Muscle of leg (tissue), 11 donors: ENCODE results near the gene RASA3. TPM values are rescaled to one million over a fixed set of nuclear protein-coding genes. Genes with fewer than 3 reads are reported as not detected.

ENCODE experiments used
- DNase-seq: peaks from one replicate; pipeline ENCODE4 v3.0.0; 2013
- H3K27ac ChIP-seq: one replicate; pipeline ENCODE4 v1.5.1; 2013; ENCODE audit warnings: mild to moderate bottlenecking, low read length, control low read depth
- H3K27me3 ChIP-seq: one replicate; pipeline ENCODE4 v1.6.1; 2013; ENCODE audit warnings: low read length; ENCODE audit not compliant: control insufficient read depth, insufficient read depth
- H3K36me3 ChIP-seq: one replicate; pipeline ENCODE4 v1.6.1; 2013; ENCODE audit warnings: low read length; ENCODE audit not compliant: control insufficient read depth, insufficient read depth
- H3K4me1 ChIP-seq: one replicate; pipeline ENCODE4 v1.6.1; 2013; ENCODE audit warnings: low read length; ENCODE audit not compliant: control insufficient read depth, insufficient read depth
- H3K4me3 ChIP-seq: one replicate; pipeline ENCODE4 v1.5.1; 2013; ENCODE audit warnings: low read length, control low read depth
- H3K9me3 ChIP-seq: replicated peaks from 2 replicates; pipeline ENCODE4 v1.6.1; 2013; ENCODE audit warnings: low read depth, low read length; ENCODE audit not compliant: control insufficient read depth
- WGBS: methylation state at CpG from one replicate; pipeline ENCODE4 v1.1.5; 2013; ENCODE audit warnings: missing lambda C conversion rate; ENCODE audit not compliant: insufficient coverage; 5-methylcytosine and 5-hydroxymethylcytosine counted together
- polyA plus RNA-seq, 8 donors: library from polyadenylated mRNA; unstranded; fragments of 120-200 nt; gene quantifications; one replicate each; pipeline versions ENCODE4 v1.2.1 to v1.2.3, GENCODE V29; 2013; ENCODE audit warnings: inconsistent platforms in 1 of 8, low replicate concordance in 1 of 8; ENCODE audit not compliant: insufficient read length in 8 of 8, insufficient read depth in 1 of 8
- total RNA-seq: library from RNA; stranded (reverse); fragments of 120-200 nt; gene quantifications from one replicate; pipeline ENCODE4 v1.2.4, GENCODE V29; 2013

The RASA3 gene
- total and polyA plus RNA-seq, 9 donors, result 15.9 to 27.2 (median 21.6) TPM

DNA sequence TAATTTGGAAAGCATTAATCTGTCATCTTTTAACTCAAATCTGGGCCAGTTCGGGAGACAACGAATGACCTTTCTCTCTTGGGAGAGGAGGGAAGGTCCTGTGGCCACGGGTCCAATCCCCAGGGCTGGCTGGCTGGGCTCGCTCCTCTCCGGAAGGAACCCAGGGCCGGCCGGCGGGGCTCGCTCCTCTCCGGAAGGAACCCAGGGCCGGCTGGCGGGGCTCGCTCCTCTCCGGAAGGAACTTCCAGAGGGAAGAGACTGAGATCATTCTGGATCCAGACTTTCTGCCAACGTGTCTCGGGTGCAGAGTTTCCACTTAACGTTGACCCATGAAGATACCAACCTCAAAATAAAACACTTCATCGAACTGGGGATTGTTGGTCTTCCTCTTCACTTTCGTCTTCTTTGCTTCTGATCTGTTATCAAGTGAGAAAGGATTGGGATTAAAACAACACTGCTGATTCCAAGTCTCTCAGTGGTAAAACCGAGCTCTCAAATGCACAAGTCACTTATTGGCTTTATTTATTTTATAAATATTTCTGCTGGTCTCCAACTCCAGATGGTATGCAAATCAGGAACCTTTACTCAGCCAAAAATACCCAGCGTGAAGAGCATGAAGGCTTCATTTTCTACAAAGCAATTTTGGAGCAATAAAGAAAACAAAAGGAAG lies 105.2 kb downstream of the RASA3 start:
- H3K27me3 ChIP-seq, result no peaks in the 10 kb centered on the region
- 41% methylated on average over 12 of the region's 21 CpGs for WGBS
- H3K36me3 ChIP-seq, result peaks cover 56% of the 10 kb centered on the region
- H3K4me1 ChIP-seq, result peaks cover 36% of the 10 kb centered on the region
- H3K4me3 ChIP-seq, result no peak overlapping the region
- H3K27ac ChIP-seq, result peak overlapping the region; percentile 66
- no peaks in the 10 kb centered on the region for H3K9me3 ChIP-seq
- peak; percentile 67 for DNase-seq

DNA sequence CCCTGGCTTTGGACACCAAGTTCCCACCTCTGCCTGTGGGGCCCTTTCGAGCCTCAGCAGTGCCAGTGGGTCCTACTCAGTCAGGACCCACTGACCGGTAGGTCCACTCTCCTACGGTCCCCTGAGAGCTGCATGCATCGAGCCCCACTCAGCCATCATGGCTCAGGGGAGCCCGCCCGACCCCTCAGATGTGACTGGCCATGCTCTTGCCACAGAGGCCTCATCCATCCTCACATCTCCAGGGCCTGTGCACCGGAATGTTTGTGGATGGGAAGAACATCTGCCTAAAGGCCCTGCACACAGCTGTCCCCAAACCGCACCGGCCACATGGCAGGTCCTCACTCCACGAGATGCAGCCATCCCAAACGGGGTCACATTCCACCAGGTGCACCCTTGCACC lies 105.9 kb downstream of the RASA3 start:
- DNase-seq, result no peak
- Histone ChIP-seq H3K4me3 (no peak overlapping the region), H3K27ac (peak overlapping the region; percentile 66), H3K27me3 (no peaks in the 10 kb centered on the region), H3K4me1 (peaks cover 31% of the 10 kb centered on the region), H3K9me3 (no peaks in the 10 kb centered on the region), H3K36me3 (peaks cover 61% of the 10 kb centered on the region)
- WGBS, result 70% methylated on average over 7 of the region's 11 CpGs

DNA sequence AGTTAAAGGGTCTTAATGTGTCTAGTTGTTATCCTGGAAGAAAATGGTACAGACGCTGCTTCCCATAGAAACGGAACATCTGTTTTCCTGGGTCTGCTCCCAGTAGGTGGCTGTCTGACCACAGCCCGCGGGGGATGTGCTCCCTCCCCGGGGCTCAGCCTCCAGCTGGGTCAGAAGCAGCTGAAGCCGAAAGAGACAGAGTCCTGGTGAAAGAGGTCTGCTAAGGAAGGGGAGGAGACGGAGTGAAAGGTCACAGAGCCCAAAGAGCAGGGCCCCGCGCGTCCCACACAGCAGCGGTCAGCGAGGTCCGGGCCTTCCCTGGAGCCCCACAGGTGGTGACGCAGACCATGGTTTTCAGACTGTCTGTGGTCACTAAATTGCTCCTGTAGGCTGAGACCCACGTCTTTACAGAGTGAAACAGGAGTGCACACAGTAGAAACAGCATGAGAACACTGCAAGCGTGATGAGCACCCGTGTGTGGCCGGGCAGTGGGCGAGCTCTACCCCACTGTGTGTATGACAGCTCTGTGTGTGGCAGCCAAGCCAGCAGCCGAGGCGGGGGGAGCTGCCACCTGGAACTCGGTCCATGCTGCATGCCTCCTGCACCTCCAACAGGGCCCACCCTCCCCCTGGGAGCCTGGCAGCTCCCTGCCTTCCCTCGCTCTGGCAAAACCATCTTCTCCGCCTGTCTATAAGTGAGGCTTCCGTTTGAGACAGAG lies 106.5 kb downstream of the RASA3 start:
- 33% methylated on average over 24 of the region's 25 CpGs for WGBS
- peaks cover 61% of the 10 kb centered on the region for H3K36me3 ChIP-seq
- H3K4me1 ChIP-seq, result peaks cover 28% of the 10 kb centered on the region
- H3K27me3 ChIP-seq, result no peaks in the 10 kb centered on the region
- H3K4me3 ChIP-seq, result no peak overlapping the region
- peak; percentile 80 for DNase-seq
- H3K27ac ChIP-seq, result peak overlapping the region; percentile 49
- no peaks in the 10 kb centered on the region for H3K9me3 ChIP-seq

DNA sequence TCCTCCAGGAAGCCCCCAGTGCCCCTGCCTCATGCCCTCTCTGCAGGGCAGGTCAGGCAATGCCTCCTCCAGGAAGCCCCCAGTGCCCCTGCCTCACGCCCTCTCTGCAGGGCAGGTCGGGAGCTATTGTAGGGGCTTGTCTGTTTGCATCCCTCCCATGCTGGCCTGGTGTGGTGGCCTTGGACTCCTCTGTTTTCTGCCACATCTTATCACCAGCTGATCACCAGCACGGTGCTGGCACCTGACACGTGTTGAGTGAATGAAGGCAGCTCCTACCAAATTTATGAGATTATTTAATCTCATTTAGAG lies 107.1 kb downstream of the RASA3 start:
- no peaks in the 10 kb centered on the region for H3K9me3 ChIP-seq
- H3K27ac ChIP-seq, result no peak overlapping the region
- H3K4me1 ChIP-seq, result peaks cover 28% of the 10 kb centered on the region
- H3K27me3 ChIP-seq, result no peaks in the 10 kb centered on the region
- no CpG with 5 or more reads among the region's 4 CpGs for WGBS
- no peak overlapping the region for H3K4me3 ChIP-seq
- DNase-seq, result no peak
- H3K36me3 ChIP-seq, result peaks cover 65% of the 10 kb centered on the region

DNA sequence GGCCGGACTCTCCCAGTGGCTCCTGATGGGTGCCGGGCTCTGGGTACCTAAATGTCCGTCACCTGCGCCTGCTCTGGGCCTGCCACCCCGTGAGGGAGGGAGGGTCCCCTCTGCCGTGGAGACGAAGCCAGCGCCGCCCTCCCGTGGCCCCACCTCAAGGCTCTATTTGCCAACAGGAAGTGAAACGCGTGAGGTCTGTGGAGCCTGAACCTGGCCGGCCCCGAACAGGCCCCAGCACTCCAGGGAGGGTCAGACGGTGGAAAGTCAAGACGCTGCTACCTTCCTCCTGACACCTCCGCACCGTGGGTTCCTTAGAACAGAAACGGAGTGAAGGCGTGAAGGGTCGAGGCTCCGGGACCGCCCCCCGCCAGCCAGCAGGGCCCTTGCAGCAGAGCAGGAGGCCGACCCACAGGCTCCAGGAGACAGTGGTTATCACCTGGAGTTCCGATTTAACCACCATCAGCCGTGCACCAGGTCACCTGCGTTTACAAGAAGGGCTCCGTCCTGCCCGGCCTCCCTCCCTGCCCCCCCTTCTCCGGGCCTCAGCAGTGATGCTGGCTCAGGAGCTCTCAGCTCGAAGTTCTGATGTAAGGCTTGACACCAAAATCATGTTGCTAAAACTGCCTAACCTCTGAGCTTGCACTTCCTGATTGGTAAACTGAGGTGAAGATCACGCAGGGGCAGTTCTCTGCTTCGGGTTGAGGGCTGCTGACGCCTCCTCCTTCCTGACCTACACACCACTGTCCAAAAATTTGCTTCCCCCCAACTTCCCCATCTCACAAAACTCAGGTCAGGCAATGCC lies 107.6 kb downstream of the RASA3 start:
- H3K27me3 ChIP-seq, result no peaks in the 10 kb centered on the region
- H3K27ac ChIP-seq, result no peak overlapping the region
- peaks cover 28% of the 10 kb centered on the region for H3K4me1 ChIP-seq
- 67% methylated on average over 34 of the region's 35 CpGs for WGBS
- H3K36me3 ChIP-seq, result peaks cover 68% of the 10 kb centered on the region
- no peak for DNase-seq
- H3K4me3 ChIP-seq, result no peak overlapping the region
- H3K9me3 ChIP-seq, result no peaks in the 10 kb centered on the region

DNA sequence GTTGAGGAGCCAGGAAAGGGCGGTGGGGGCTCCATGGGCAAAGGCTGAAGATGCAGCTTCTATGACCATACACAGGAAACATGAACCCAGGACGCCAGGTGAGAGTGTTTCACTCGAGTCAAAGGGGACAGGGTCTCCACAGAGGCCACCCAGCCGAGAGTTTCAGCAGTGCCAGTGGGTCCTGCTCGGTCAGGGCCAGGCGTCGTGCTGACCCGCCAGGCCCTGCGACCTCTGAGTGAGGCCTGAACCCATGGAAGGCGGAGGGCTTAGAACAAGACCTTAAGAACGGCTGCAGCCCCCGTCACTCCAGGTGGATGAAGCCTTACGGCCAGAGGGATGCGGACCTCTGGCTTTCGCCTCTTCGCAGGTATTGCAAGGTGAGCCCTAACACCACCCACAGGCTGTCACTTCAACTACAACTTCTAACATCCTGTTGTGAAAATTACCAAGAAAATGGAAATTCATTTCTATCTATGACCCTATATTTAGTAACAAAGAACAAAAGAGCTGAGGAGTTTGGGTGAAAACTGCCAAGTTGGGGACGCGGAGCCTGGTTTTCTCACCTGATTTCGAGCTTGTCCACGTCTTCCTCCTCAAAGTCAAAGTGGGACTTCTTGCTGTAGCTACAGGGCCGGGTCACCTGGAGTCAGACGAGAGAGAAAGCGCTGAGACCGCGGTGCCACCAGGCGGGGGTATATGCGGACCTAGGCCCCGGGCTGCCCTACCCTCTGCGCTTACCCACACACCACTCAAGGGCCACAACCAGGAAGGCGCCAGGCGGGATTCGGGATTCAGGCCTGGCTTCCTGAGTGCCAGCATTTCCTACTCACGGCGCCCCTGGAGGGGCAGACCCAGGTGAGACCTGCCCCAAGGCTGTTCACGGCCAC lies 108.5 kb downstream of the RASA3 start:
- Histone ChIP-seq H3K4me1 (peaks cover 28% of the 10 kb centered on the region), H3K9me3 (no peaks in the 10 kb centered on the region), H3K27me3 (no peaks in the 10 kb centered on the region), H3K36me3 (peaks cover 72% of the 10 kb centered on the region), H3K27ac (no peak overlapping the region), H3K4me3 (no peak overlapping the region)
- DNase-seq, result no peak
- 86% methylated on average over 22 of the region's 35 CpGs for WGBS

DNA sequence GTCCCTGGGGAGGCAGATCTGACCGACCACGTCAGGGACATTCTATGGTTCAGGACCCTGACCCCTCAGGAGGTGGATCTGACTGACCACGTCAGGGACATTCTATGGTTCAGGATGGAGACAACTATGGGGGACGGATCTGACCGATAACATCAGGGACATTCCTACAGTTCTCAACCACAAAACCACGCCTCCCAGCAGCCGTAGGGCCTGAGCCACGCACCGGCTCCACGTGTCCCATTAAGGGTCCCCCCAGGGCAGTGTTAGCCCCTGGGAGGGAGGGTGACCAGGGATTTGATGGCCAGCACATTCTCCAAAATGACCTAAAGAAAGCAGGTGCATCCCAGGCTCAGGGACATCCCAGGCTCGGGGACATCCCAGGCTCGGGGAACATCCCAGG lies 109.5 kb downstream of the RASA3 start:
- Histone ChIP-seq H3K4me1 (peaks cover 28% of the 10 kb centered on the region), H3K27ac (no peak overlapping the region), H3K9me3 (no peaks in the 10 kb centered on the region), H3K27me3 (no peaks in the 10 kb centered on the region), H3K4me3 (no peak overlapping the region), H3K36me3 (peaks cover 82% of the 10 kb centered on the region)
- no peak for DNase-seq
- WGBS, result 91% methylated on average over 6 of the region's 12 CpGs

DNA sequence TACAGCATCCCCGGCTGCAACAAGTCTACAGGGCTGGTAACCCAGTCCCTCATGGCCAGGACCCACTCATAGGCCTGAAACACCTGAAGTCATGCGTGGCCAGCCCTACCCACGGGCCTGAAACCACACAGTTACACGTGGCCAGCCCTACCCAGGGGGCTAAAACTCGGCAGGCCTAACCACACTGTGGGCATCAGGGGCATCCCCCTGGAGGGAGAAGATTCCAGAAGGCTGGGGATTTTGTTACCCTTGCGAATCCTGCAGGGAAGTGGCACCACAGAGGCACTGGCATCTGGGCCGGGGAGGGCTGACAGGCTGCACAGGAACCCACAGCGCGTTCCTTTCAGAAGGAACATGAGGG lies 110.1 kb downstream of the RASA3 start:
- Histone ChIP-seq H3K4me3 (no peak overlapping the region), H3K36me3 (peaks cover 83% of the 10 kb centered on the region), H3K9me3 (no peaks in the 10 kb centered on the region), H3K27ac (no peak overlapping the region), H3K27me3 (no peaks in the 10 kb centered on the region), H3K4me1 (peaks cover 24% of the 10 kb centered on the region)
- WGBS, result 90% methylated on average over 6 of the region's 9 CpGs
- DNase-seq, result no peak

DNA sequence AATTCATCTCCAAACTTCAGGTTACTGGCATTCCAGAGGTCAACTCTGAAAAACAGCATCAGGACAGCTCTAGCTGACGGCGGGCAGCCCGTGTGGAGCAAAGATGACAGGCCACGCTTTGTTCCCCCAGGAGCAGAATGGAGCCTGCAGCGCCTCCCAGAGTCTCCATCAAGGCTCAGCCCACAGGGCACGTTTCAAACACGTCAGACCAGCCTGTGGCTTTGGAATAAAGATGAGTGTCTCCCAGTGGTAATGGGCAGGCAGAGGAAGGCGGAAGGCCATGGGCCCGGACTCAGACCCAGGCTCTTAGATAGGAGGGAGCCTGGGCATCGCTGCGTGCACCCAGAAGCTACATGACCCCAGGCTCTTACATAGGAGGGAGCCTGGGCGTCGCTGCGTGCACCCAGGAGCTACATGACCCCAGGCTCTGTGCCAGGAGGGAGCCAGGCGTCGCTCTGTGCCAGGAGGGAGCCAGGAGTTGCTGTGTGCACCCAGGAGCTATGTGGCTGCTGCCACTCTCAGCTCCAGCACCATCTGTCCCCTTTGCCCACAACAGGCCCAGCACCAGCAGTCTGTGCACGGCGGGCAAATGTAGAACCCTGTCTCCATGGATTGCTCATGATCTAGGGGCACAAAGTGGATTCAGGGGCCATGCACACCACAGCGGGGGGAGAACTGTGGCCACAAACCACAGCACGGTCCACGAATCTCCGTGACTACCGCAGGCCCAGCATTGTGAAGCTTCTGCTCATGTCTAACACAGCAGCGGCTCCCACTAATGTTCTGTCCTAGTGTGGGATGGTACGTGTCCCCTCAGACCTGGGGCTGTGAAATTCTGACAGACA lies 110.7 kb downstream of the RASA3 start:
- Histone ChIP-seq H3K27ac (no peak overlapping the region), H3K36me3 (peaks cover 83% of the 10 kb centered on the region), H3K4me1 (peaks cover 18% of the 10 kb centered on the region), H3K27me3 (no peaks in the 10 kb centered on the region), H3K4me3 (no peak overlapping the region), H3K9me3 (no peaks in the 10 kb centered on the region)
- no peak for DNase-seq
- WGBS, result 88% methylated on average over 24 of the region's 25 CpGs
